NCI-H128 (cell line): Measurements from ENCODE around the gene DNTT.

Experiments used
- DNase-seq: peaks from one replicate; lab custom pipeline; 2025; ENCODE audit not compliant: unreplicated experiment; lab: John Stamatoyannopoulos, UW

The DNTT gene

GRCh38 chr10:96309628-96310320 lies 5.5 kb downstream of the DNTT start:
- DNase-seq = no peak

- no peak for DNase-seq
Observed at GRCh38 chr10:96310321-96310669, 6.1 kb downstream of the DNTT start.

GRCh38 chr10:96311180-96311715 lies 7.0 kb downstream of the DNTT start:
- DNase-seq = no peak

- no peak for DNase-seq
Observed at GRCh38 chr10:96313344-96313743, 9.1 kb downstream of the DNTT start.

- no peak for DNase-seq
Observed at GRCh38 chr10:96317067-96317833, 13.0 kb downstream of the DNTT start.

DNA sequence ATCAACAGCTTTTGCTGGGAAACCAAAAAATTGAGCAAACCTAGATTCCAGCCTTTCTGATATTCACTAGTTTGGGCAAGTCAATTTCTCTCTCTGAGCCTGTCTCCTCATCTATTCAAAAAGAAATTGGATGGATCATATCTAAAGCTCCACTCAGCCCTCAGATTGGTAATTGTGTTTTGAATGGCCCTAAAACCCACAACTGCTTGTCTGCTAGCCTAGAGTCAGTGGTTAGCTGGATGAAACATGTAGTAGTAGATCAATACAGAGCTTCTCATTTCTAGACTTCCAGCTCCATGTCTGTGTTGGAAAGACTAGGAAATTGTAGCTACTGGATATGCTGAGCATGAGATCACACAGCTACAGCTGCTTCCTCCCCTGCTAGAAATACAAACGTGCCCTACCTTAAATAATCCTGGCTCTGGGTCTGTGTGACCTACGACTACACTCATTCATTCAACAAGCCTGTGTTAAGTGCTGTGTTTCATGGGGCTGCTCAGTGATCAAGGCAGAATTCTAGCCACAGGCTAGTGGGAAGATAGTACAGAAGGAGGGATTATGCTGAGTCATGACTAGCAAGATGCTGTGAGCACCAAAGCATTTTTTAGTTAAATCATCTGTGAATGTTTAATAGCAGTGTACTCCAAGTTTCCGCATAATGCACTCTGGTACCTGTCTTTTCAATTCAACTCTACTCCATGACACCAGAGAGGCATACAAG lies 15.7 kb downstream of the DNTT start:
- no peak for DNase-seq

- DNase-seq = no peak
Observed at GRCh38 chr10:96321822-96322221, 17.6 kb downstream of the DNTT start.

- no peak for DNase-seq
Observed at GRCh38 chr10:96322275-96322674, 18.0 kb downstream of the DNTT start.

DNA sequence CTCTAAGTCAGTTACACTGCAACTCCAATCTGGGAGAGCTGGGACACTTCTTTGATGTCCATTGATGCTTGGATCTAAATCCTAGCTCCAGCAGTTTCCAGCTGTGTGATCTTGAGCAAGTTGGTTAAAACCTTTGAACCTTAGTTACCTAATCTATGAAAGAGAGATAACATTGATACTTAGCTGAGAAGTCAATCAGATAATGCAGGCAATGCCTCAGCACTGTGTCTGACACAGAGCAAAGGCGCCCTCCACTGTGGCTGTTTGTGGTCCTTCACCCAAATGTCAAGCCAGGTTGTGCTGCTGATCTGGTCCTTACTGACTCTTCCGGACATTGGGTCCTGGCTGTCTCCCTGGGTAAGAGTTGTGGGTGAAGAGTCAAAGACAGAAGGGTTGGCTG lies 20.2 kb downstream of the DNTT start:
- DNase-seq = no peak

GRCh38 chr10:96325719-96326373 lies 21.6 kb downstream of the DNTT start:
- no peak for DNase-seq

- DNase-seq = no peak
Observed at GRCh38 chr10:96327462-96327861, 23.2 kb downstream of the DNTT start.

- no peak for DNase-seq
Observed at GRCh38 chr10:96333101-96333500, 28.9 kb downstream of the DNTT start.

GRCh38 chr10:96334616-96335526 lies 30.6 kb downstream of the DNTT start:
- DNase-seq = no peak

GRCh38 chr10:96337106-96337505 lies 32.9 kb downstream of the DNTT start:
- DNase-seq = no peak

DNA sequence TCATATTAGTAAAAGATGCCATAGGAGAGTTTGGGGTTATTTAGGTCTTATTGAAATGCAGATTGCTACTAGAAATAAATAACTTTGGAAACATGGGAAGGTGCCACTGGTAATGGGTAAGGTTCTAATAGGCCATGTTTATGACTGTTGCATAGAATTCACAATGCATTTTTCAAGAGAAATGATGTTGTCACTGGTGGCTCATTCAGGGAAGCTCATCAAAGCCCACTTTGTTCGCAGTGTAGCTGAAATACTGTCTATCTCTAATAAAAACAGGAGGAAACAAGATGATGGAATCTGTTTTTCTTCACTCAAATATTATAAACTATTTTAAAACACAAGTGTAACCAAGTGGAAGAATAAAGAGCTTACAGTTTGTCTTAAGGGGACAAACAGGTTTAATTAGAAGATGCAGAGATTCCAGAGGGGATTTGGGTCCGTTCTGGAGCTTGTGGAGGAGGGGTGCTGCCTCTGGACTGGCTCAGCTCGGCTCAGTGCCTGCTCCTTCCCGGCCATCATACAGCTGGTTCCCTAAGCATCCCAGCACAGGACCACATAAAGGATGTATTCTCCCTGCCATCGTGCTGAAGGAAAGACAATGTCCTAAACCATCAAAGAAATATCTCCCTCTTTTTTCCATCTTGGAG lies 34.2 kb downstream of the DNTT start:
- DNase-seq = no peak

DNA sequence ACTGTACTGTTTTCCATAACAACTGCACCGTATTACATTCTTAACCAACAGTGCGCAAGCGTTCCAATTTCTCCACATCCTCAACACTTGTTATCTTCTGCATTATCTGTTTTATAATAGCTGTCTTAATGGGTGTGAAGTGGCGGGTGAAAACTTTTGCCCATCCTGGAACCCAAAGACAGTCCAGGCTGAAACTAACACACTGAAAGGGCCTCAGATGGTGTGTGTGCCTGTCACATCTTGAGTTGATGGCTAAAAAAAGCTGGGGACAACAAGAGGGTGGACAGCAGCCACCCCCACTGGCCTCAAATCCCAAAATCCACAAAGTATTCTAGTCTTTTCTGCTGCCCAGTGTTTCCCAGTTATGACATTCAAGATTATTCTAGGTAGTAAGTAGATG lies 35.1 kb downstream of the DNTT start:
- no peak for DNase-seq

DNA sequence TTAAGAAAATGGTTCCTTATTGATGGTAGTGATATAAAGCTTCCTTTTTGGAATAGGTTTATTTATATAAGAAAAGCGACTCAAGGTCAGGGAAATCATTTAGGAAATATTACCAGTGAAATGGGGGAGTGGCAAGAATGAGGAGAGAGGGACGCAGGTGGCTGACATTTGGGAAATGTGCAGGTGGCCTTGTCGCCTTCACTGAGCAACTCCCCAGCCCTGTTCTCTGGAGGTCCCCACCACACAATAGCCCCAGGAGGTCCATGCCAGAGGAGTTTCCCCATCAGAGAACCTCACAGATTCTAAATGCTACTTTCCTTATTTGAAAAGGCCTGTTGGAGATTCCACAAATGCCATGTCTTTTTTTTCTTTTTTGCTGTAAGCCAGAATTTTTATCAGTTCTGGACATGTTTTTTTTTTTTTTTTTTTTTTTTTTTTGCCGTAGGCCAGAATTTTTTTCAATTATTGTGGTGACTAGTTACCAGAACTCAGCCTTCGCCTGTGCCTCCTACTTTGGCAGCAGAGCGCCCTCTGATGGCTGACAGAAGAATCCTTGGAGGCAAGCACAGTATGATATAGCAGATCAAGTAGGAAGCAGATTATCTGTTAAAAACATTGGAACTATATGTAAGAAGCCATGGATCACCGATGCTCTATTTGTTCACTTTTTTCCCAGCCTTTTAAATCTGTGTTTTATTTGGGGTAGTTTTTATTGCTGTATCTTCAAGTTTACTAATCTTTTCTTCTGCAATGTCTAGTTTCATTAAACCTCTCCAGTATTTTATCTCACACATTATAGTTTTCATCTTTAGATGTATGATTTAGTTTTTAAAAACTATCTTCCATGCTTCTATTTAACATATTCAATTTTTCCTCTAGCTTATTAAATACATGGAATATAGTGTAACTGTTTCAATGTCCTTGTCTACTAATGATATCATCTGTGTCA lies 36.0 kb downstream of the DNTT start:
- DNase-seq = no peak
